HG03558 (cell line): ENCODE results near the gene NOL3.

Experiments used
- ATAC-seq: cut with Tn5 transposase; IDR thresholded peaks from one replicate; pipeline ENCODE4 v1.9.1; 2021; ENCODE audit warnings: moderate number of reproducible peaks; ENCODE audit not compliant: unreplicated experiment; ENCODE audit errors: extremely low read depth

NOL3 gene

DNA sequence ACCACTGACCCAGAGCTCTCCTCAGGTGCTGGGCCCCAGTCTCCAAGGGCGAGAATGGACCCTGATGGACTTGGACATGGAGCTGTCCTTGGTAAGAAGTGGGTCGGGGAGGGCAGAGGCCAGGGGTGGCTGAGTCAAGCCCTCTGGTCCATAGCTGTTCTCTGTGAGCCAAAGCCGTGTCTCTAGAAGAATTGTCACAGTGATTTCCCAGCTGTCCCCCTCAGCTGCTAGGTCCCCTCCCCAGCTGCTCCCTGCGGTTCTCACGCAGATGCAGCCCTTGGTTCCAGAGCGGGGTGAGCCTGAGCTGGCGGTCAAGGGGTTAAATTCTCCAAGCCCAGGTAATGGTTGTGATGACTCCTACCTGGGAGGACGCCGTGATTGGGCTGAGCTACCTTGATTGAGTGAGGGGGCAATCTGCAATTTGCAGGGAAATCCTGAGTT, 1.3 kb upstream of the NOL3 start:
- ATAC-seq = no peak

- no peak for ATAC-seq
Measured at GRCh38 chr16:67169642-67170167, 633 bp upstream of the NOL3 start.

DNA sequence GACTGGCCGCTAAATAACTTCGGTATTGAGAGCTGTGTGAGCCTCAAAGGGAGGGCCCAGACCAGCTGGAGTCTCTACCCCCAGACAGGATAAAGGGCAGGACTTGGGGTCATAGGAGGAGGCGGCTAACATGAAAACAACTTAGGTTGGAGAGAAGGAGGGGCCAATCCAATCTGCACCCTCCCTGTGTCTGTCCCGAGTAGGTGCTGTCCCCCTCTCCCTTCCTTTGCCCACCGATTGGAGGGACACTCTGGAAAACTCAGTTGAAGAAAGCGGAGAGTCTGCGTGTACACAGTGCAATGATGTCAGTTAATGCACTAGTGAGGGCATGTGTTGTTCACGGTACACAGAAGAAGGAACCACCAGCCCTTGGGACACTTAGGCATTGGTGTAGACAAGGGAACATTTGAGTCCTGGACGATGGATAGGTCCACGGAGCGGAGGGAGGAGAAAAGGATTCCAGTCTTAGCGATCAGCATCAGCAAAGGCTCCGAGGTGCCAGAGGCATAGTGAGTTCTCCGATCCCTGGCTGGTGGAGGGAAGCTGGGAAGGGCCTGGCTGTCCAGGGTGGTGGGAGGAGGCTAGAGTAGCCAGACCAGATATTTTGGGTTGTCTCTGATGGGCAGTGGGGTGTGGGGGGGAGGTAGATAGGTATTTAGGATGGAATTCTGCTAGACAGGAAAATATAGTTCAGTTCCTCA, 761 bp downstream of the NOL3 start:
- ATAC-seq = no peak

DNA sequence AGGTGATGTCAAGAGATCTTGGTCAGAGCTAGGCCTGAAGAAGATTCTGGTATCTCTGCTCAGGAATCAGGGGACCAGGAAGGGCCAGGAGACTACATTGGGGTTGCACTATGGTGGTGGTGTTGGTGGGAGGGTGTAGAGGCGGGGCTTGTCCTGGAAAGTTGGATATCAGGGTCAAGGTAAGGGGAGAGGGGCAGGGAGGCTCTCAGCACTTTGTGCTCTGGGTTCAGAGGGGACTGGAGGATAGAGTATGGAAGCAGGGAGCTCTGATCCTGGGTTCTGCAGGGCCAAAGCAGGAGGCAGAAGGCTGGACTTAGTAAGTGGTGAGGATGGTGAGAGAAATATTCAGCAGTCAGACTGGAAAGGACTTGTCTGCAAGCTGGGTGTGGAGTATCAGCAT, 3.0 kb downstream of the NOL3 start:
- no peak for ATAC-seq

GRCh38 chr16:67173808-67174705, 3.7 kb downstream of the NOL3 start:
- no peak for ATAC-seq

- no peak for ATAC-seq
Measured at GRCh38 chr16:67174706-67175231, 4.4 kb downstream of the NOL3 start.

DNA sequence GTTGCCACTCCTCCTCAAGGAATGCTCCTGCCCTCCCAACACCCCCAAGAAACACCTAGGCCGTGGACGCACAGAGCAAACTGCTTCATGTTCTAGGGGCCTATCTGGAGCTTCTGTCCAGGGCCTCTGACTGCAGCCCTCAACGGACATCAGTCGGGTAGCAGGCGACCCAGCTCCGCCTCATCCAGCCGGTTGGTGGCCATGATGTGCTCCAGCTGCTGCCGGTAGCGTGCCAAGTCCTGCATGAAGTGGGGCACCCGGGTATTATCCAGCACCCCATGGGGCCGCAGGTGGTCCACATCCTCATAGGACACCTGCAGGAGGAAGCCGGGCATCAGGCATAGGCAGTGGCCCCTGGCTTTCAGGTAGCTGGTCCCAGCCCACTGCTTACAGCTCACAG, 6.3 kb downstream of the NOL3 start:
- no peak for ATAC-seq

- no peak for ATAC-seq
Measured at GRCh38 chr16:67177743-67178699, 7.7 kb downstream of the NOL3 start.

DNA sequence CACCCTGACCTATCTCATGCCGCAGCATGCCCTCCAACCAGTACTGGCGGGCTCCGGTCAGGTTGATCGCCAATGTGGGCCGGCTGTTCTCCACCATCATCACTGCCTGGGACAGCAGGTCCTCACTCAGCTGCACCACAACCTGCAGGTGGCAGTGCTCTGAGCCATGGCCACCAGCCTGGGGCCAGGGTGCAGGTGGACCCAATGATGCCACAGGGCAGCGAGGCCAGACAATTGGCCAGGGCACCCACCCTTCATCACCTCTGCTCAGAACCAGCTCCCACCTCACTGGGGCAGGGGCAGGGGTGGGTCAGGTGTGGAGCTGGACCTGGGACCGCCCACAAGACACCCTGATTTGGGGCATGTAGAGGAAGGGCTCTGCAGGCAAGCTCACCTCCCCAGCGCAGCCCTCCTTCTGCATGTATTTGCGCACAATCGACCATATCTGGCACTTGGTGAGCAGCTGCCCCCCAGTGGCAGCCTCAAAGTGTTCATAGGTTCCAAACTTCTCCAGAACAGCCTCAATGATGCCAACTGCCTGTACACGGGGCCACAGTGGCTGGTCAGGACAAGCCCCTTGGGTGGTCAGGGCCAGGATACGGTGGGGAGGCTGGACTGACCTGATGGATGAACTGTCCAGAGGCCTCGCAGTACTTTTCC, 9.2 kb downstream of the NOL3 start:
- ATAC-seq = no peak

DNA sequence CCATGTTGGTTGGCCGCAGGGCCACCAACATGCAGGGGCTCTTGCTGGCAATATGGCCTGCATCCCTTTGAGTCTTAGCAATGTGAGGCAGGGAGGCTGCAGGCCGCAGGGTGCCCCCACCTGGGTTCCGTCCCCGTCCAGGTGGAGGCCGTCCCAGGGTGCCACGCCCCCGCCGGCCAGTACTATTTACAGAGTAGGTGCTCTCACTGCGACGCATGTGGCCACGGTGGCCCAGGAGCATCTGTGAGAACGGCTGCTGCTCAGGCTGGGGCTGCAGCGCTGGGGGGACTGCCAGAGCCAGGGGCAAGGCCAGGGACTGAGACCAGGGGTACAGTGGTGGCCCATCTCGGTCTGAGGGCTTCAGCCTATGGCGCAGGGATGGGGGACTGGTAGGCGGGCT, 9.8 kb downstream of the NOL3 start:
- no peak for ATAC-seq

DNA sequence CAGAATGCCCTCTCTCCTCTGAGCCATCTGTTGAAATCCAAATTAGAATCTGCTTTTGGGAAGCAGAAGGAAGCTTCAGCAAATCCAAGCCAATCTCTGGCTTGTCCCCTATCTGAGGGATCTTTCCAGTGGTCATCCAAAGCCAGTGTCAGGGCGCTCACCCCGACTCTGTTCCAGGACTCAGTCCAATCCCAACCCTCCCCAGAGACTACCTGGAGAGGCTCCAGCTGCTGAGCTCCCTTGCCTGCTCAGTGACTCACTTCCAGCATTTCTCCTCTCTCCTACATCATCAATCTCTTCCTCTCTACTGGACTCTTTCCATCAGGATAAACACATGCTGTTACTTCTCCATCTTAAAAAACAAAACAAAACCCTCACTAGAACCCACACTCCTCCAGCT, 11.0 kb downstream of the NOL3 start:
- no peak for ATAC-seq

GRCh38 chr16:67182288-67182687, 11.9 kb downstream of the NOL3 start:
- no peak for ATAC-seq

DNA sequence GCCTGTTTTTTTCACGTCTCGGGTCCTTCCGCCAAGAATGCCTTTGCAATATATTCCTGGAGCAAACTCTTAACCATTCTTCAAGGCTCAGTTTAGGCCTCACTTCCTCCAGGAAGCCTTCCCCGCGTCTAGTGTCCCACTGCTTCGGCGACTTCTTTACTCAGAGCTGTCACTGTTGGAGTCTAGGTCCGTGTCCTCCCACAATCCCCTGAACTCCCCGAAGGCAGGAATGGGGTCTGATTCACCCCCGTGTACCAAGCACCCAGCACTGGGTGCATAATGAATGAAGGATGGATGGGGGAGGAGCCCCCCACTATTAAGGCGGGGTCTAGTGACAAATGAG, 12.9 kb downstream of the NOL3 start:
- no peak for ATAC-seq

GRCh38 chr16:67183627-67184452, 13.5 kb downstream of the NOL3 start, which contains the start of gene MATCAP1:
Gene MATCAP1 (minus strand): TSS chr16:67183963. CDS start chr16:67180610, 3,353 bp downstream.
- peak; percentile 72 for ATAC-seq

DNA sequence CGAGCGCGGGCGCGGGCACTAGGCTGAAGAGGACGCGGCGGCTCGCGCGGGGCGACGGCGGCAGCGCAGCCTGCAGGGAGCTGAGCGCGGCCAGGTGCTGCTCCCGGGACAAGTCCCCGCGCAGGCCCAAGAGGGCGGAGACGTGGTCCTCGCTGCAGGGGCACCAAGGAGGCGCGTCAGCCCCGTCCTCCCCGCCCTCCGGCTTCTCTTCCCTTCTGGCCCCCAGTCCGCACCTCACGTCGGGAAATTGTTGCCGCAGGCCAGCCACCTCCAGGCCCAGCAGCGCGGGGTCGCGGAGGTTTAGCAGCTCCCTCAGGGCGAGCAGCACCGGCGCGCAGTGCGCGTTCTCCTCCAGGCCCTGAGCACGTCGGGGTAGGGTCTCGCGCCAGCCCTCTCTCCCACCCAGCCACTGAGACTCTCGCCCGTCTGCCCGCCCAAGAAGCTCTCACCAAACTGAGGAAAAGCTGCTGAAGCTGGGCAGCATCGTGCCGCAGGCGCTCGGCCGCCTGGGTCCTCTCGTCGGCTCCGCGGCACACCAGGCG, 14.2 kb downstream of the NOL3 start:
- ATAC-seq = no peak

DNA sequence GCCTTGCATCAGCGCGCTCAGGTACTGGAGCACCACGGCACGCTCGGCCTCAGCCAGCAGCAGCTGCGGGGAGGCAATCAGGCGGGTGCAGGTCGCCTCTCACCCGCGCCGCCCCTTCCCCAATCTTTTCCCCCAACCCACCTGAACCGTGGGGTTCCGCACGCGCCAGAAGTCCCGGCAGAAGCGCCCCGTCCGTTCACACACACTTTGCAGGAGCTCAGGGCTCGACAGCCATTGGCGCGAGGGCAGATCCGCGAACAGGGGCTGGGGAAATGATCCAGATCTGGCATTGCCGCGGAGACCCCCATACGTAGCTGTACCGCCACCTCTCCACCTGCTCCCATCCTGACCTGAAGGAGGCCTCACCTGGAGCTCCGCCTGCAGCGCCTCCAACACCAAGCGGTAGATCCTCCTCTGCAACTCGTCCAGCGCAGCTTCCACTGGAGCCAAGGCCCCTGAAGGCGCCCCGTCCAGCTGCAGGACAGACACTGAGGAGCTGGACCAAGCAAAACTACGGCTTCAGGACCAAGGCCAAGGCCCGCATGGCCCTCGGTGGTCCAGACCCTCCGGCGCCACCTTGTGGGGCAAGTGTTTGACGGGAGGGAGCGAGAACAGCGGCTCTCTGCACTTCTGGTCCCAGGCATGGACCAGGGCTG, 14.8 kb downstream of the NOL3 start:
- ATAC-seq = no peak

DNA sequence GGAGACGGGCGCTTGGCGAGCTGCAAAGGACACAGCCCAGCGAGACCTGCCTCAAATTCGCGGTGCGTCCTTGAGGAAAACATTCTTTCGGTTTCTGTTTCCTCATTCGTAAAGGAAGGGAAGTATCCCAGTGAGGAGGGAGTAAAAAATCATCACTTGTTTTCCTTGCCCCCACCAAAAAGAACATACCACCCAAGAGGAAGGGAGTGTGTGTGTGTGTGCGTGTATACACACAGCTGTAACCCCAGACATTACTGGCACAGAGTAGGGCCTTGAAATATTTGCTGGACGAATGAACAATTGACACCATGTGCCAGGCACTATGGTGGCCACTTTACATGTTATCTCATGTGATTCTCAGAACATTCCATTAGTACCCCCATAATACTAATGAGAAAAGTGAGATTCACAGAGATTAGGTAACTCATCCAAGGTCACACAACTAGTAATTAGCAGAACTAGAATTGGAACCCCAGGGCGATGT, 15.4 kb downstream of the NOL3 start:
- no peak for ATAC-seq

- ATAC-seq = no peak
Measured at GRCh38 chr16:67186550-67186950, 16.2 kb downstream of the NOL3 start.
